Measurements from ENCODE around the gene PPP1R17.
A peak's percentile ranks its signal among the peaks of the same experiment; 100 is the strongest.

PPP1R17 gene

DNA sequence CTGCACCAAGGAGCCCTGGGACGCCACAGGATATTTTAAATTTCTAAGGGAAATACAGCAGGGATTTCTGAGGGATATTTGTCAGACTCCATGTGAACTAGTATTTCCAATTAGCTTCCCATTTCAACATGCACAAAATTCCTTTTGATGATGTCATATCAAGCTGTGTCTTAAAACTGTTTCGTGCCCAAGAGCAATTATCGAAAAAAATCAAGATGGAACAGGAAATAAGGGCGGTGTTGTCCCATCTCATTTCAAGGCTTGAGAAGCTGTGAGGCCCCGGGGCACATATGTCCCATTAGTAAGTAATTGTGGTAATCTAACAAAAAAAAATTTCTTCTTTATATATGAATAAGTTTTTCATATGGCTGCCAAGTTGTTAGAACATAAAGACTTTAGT is 47.4 kb downstream of the PPP1R17 start:
- no peak for TF ChIP-seq CTCF (IDR thresholded peaks at IDR 0.05; ENCODE audit: extremely low read depth, insufficient read depth, missing control alignments)
- in situ Hi-C loops (cut with MboI; ENCODE audit: low pct_unique_long_range_greater_than_20kb, low sequenced_read_pairs, unreplicated experiment), result loop anchor here (25.0 kb wide), 2 partner anchors 297 to 603 kb away; no protein-coding TSS in a partner anchor
- no peak for DNase-seq (ENCODE audit: low spot score)

DNA sequence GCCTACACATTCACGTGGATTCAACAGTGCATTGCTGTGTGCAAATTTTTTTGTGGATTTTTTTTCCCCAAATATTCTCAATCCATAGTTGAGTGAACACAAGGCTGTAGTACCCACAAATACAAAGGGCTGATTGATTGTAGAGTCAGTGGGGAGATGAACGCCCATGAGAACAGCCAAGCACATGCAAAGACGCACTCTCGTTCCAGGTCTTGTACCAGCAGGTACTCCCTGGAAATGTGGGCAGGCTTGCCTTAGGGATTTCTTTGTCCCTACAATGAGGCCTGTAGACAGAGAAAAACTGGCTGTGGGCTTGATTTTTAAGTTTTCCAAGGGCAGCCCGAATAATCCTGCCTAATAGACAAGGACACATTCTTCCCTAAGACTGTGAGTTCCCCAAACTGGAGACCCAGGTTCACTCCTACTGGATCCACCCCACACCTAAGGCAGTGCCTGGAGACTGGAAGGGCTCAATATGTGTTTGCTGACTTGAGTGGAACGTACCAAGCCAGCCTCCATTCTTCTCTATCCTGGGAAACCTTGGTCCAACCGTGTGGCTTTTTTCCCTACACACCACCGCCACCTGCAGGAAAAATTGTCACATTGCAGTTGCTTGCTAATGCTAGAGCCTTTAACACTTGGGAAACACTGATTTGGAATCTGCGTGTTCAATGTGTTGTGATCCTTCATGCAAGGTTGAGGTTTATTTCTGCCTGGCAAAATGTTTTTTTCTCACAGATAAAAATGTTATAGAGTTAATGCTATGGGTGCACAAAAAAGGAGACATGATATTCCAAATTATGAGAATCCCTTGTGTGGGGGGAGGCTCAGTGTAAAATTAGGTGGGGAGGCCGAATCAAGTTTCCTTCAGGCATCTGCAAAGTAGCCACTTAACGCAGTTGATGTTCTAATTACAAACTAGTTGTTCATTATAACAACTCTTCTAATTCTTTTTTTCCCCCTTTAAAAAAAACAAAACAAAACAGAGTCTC is 49.3 kb downstream of the PPP1R17 start:
- DNase-seq (ENCODE audit: low spot score), result peak; percentile 54
- in situ Hi-C loops (cut with MboI; ENCODE audit: low pct_unique_long_range_greater_than_20kb, low sequenced_read_pairs, unreplicated experiment), result loop anchor here (25.0 kb wide), 2 partner anchors 299 to 601 kb away; no protein-coding TSS in a partner anchor
- TF ChIP-seq CTCF (IDR thresholded peaks at IDR 0.05; ENCODE audit: extremely low read depth, insufficient read depth, missing control alignments), result peak; percentile 85

GRCh38 chr7:31741852-31742251 is 54.8 kb downstream of the PPP1R17 start:
- no peak for TF ChIP-seq CTCF (IDR thresholded peaks at IDR 0.05; ENCODE audit: extremely low read depth, insufficient read depth, missing control alignments)
- in situ Hi-C loops (cut with MboI; ENCODE audit: low pct_unique_long_range_greater_than_20kb, low sequenced_read_pairs, unreplicated experiment), result loop anchor here (25.0 kb wide), 2 partner anchors 305 to 595 kb away; no protein-coding TSS in a partner anchor
- DNase-seq (ENCODE audit: low spot score), result no peak

- DNase-seq (ENCODE audit: low spot score), result peak; percentile 39
- in situ Hi-C loops (cut with MboI; ENCODE audit: low pct_unique_long_range_greater_than_20kb, low sequenced_read_pairs, unreplicated experiment), result loop anchor here (25.0 kb wide), 2 partner anchors 307 to 593 kb away; no protein-coding TSS in a partner anchor
- TF ChIP-seq CTCF (IDR thresholded peaks at IDR 0.05; ENCODE audit: extremely low read depth, insufficient read depth, missing control alignments), result peak; percentile 80
Observed at GRCh38 chr7:31744294-31744874, 57.4 kb downstream of the PPP1R17 start.

DNA sequence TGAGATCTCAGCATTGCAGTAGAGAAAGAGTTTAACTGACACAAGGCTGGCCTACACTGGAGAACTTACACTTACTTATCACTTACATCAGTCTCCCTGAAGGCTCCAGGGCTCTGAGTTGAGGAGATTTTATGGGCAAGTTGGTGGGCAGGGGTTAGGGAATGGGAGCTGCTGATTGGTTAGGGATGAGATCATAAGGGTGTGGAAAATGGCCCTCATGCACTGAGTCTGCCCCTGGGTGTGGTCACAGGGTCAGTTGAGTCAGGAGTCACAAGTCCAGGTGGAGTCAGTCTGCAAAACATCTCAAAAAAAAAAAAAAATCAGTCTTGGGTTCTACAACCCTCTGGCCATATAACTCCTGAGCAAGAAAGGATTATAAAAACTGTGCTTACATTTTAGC is 60.5 kb downstream of the PPP1R17 start:
- DNase-seq (ENCODE audit: low spot score), result no peak
- TF ChIP-seq CTCF (IDR thresholded peaks at IDR 0.05; ENCODE audit: extremely low read depth, insufficient read depth, missing control alignments), result no peak
- in situ Hi-C loops (cut with MboI; ENCODE audit: low pct_unique_long_range_greater_than_20kb, low sequenced_read_pairs, unreplicated experiment), result loop anchor here (25.0 kb wide), 2 partner anchors 310 to 590 kb away; no protein-coding TSS in a partner anchor

- no peak for DNase-seq (ENCODE audit: low spot score)
- TF ChIP-seq CTCF (IDR thresholded peaks at IDR 0.05; ENCODE audit: extremely low read depth, insufficient read depth, missing control alignments), result no peak
- in situ Hi-C loops (cut with MboI; ENCODE audit: low pct_unique_long_range_greater_than_20kb, low sequenced_read_pairs, unreplicated experiment), result loop anchor here (25.0 kb wide), 2 partner anchors 311 to 589 kb away; no protein-coding TSS in a partner anchor
Observed at GRCh38 chr7:31748084-31748483, 61.1 kb downstream of the PPP1R17 start.

All from GM13977 (cell line).